SK-N-SH (cell line): ENCODE measurements around the gene ERMN. TPM values are rescaled to one million over a fixed set of nuclear protein-coding genes. Genes with fewer than 3 reads are reported as not detected.

Experiments used
- CTCF ChIA-PET: fragments of 300-600, 350-600 bp; formaldehyde crosslinking; extraction: SDS; loops from one replicate; lab custom pipeline; 2021; lab: Yijun Ruan, JAX
- POLR2A ChIA-PET: fragments of 350-600 bp; sonication (Branson Sonifier 250); formaldehyde crosslinking; extraction: SDS; loops from one replicate; lab custom pipeline; 2020; ENCODE audit warnings: antibody characterized with exemption, inconsistent platforms; lab: Yijun Ruan, JAX
- DNase-seq: peaks from one replicate; pipeline ENCODE4 v3.0.0; 2012
- H2AFZ ChIP-seq: fragments of 200-600 bp; sonication (generic); 2 replicates; pipeline ENCODE4 v1.8.1; 2016; ENCODE audit warnings: antibody characterized with exemption, mild to moderate bottlenecking, low read depth
- H3F3A ChIP-seq: fragments of 200-600 bp; sonication (generic); replicated peaks from 2 replicates; pipeline ENCODE3; 2016; ENCODE audit warnings: antibody characterized with exemption, mild to moderate bottlenecking; ENCODE audit not compliant: insufficient read depth
- H3K27ac ChIP-seq, 2 experiments: fragments of 200-500 bp in 1 of 2; fragments of 200-600 bp in 1 of 2; sonication (Bioruptor generic) in 1 of 2; sonication (generic), shearing (Covaris generic) in 1 of 2; 2 replicates each; pipeline versions ENCODE4 v1.5.1 to v1.6.1; 2014 to 2016; ENCODE audit warnings: low read depth in 2 of 2, inconsistent platforms in 1 of 2, low read length in 1 of 2, mild to moderate bottlenecking in 1 of 2, mixed read lengths in 1 of 2
- H3K27me3 ChIP-seq: fragments of 200-600 bp; sonication (generic), shearing (Covaris generic); 2 replicates; pipeline ENCODE4 v1.6.1; 2016; ENCODE audit warnings: mixed run types; ENCODE audit not compliant: insufficient read depth
- H3K36me3 ChIP-seq, 2 experiments: fragments of 200-500 bp in 1 of 2; fragments of 200-600 bp in 1 of 2; sonication (Bioruptor generic) in 1 of 2; sonication (generic) in 1 of 2; replicated peaks in 1 of 2; 2 replicates each; pipeline versions ENCODE3 to v1.5.1; 2014 to 2016; ENCODE audit warnings: low read length in 1 of 2, mild to moderate bottlenecking in 1 of 2; ENCODE audit not compliant: insufficient read depth in 2 of 2, control insufficient read depth in 1 of 2
- H3K4me1 ChIP-seq, 2 experiments: fragments of 200-500 bp in 1 of 2; fragments of 200-600 bp in 1 of 2; sonication (Bioruptor generic) in 1 of 2; sonication (generic), shearing (Covaris generic) in 1 of 2; 2 replicates each; pipeline versions ENCODE4 v1.5.1 to v1.6.1; 2014 to 2016; ENCODE audit warnings: low read depth in 1 of 2, low read length in 1 of 2, mixed run types in 1 of 2; ENCODE audit not compliant: insufficient read depth in 2 of 2, control insufficient read depth in 1 of 2
- H3K4me2 ChIP-seq: fragments of 200-600 bp; sonication (generic), shearing (Covaris generic); 2 replicates; pipeline ENCODE4 v1.6.1; 2017; ENCODE audit warnings: mixed run types
- H3K4me3 ChIP-seq, 2 experiments: fragments of 200-500 bp in 1 of 2; fragments of 200-600 bp in 1 of 2; sonication (Bioruptor generic) in 1 of 2; sonication (generic), shearing (Covaris generic) in 1 of 2; 2 replicates each; pipeline versions ENCODE4 v1.5.1 to v1.8.1; 2014 to 2016; ENCODE audit warnings: low read depth in 2 of 2, inconsistent platforms in 1 of 2, low read length in 1 of 2, mild to moderate bottlenecking in 1 of 2, mixed read lengths in 1 of 2, moderate library complexity in 1 of 2
- H3K79me2 ChIP-seq: fragments of 200-600 bp; sonication (generic); 2 replicates; pipeline ENCODE4 v1.8.1; 2017; ENCODE audit warnings: mild to moderate bottlenecking; ENCODE audit not compliant: insufficient read depth
- H3K9ac ChIP-seq: fragments of 200-600 bp; sonication (generic); 2 replicates; pipeline ENCODE4 v1.6.1; 2017; ENCODE audit warnings: mixed run types
- H3K9me2 ChIP-seq: fragments of 200-600 bp; sonication (generic); 2 replicates; pipeline ENCODE4 v1.6.1; 2017; ENCODE audit warnings: mixed run types
- H3K9me3 ChIP-seq: fragments of 200-600 bp; sonication (generic); 2 replicates; pipeline ENCODE4 v1.6.1; 2017; ENCODE audit warnings: mixed run types, mild to moderate bottlenecking, moderate library complexity
- H4K20me1 ChIP-seq: fragments of 200-600 bp; sonication (generic); 2 replicates; pipeline ENCODE4 v1.6.1; 2017; ENCODE audit warnings: mild to moderate bottlenecking, mixed run types; ENCODE audit not compliant: insufficient read depth
- FOXJ3 ChIP-seq: sonication (generic); formaldehyde crosslinking; IDR thresholded peaks from 2 replicates; pipeline ENCODE4 v1.5.1; 2020; ENCODE audit warnings: mild to moderate bottlenecking, missing genetic modification reagents
- IRF3 ChIP-seq: fragments of 150-350 bp; IDR thresholded peaks from 2 replicates; pipeline ENCODE4 v1.6.1; 2016; ENCODE audit warnings: mild to moderate bottlenecking, low read depth, low read length
- JUND ChIP-seq: IDR thresholded peaks from 2 replicates; pipeline ENCODE4 v1.4.0; 2012
- MAX ChIP-seq: IDR thresholded peaks from 2 replicates; pipeline ENCODE4 v1.4.0; 2012; ENCODE audit warnings: low read depth
- MXI1 ChIP-seq: IDR thresholded peaks from 2 replicates; pipeline ENCODE4 v1.6.1; 2012; ENCODE audit warnings: mild to moderate bottlenecking, low read depth, low read length, improper control_type of control experiment
- PBX3 ChIP-seq: IDR thresholded peaks from 2 replicates; pipeline ENCODE4; 2012
- POLR2AphosphoS5 ChIP-seq: IDR thresholded peaks from 2 replicates; pipeline ENCODE4 v1.6.1; 2012; ENCODE audit warnings: low read depth, low read length
- RAD21 ChIP-seq: IDR thresholded peaks from 2 replicates; pipeline ENCODE4 v1.6.1; 2012; ENCODE audit warnings: mild to moderate bottlenecking, low read length
- RCOR1 ChIP-seq: fragments of 150-350 bp; IDR thresholded peaks from 2 replicates; pipeline ENCODE4 v1.6.1; 2017; ENCODE audit warnings: antibody characterized with exemption, low read length
- REST ChIP-seq: IDR thresholded peaks from 2 replicates; pipeline ENCODE4 v1.6.1; 2012; ENCODE audit warnings: mild to moderate bottlenecking, low read depth, low read length, moderate library complexity
- RFX5 ChIP-seq: IDR thresholded peaks from 2 replicates; pipeline ENCODE4 v1.6.1; 2012; ENCODE audit warnings: mild to moderate bottlenecking, improper control_type of control experiment, low read length
- TEAD4 ChIP-seq: IDR thresholded peaks from 2 replicates; pipeline ENCODE4 v1.4.0; 2012; ENCODE audit warnings: mild to moderate bottlenecking, borderline replicate concordance; ENCODE audit not compliant: insufficient read depth
- USF1 ChIP-seq: IDR thresholded peaks from 2 replicates; pipeline ENCODE4 v1.4.0; 2012; ENCODE audit warnings: low read depth, borderline replicate concordance
- USF2 ChIP-seq: fragments of 150-350 bp; IDR thresholded peaks from 2 replicates; pipeline ENCODE4 v1.6.1; 2017; ENCODE audit warnings: antibody characterized with exemption, low read length, low read depth, borderline replicate concordance
- ZBTB33 ChIP-seq: IDR thresholded peaks from 2 replicates; pipeline ENCODE4 v1.4.0; 2012; ENCODE audit warnings: low read depth, borderline replicate concordance
- WGBS: methylation state at CpG from one replicate; pipeline ENCODE4 v1.1.6; 2017; ENCODE audit warnings: low lambda C conversion rate; 5-methylcytosine and 5-hydroxymethylcytosine counted together
- polyA plus RNA-seq, 3 experiments: library from polyadenylated mRNA; depleted of rRNA; stranded (reverse); fragments of >200 nt; gene quantifications; 2 replicates each; pipeline ENCODE4 v1.2.3, GENCODE V29; 2012

Gene ERMN
- polyA plus RNA-seq, 1 of the 3 experiments (the other 2 are of a cell fraction) = not detected

- 4% methylated on average over 3 of the region's 3 CpGs for WGBS
- no peak for DNase-seq
- CTCF ChIA-PET = interaction anchor here (4.7 kb wide), 1 partner anchor 13 kb away, joined by 33 read pairs; no protein-coding TSS in a partner anchor
Measured at GRCh38 chr2:157348291-157348921, 22.8 kb upstream of the ERMN start.

GRCh38 chr2:157345647-157346389 lies 20.2 kb upstream of the ERMN start:
- H3K27me3 ChIP-seq = no peaks in the 10 kb centered on the region
- H3K9me3 ChIP-seq = no peaks in the 10 kb centered on the region
- no peaks in the 10 kb centered on the region for H4K20me1 ChIP-seq
- no peaks in the 10 kb centered on the region for H3K79me2 ChIP-seq
- peaks cover 6% of the 10 kb centered on the region for H3F3A ChIP-seq
- no peak overlapping the region for H3K4me2 ChIP-seq
- no peaks in the 10 kb centered on the region for H3K9me2 ChIP-seq
- ChIA-PET POLR2A (no interaction called here), CTCF (interaction anchor here (0.6 to 4.7 kb wide), 4 partner anchors 10 to 45 kb away, joined by 3 to 33 read pairs (median 6); no protein-coding TSS in a partner anchor)
- no peak overlapping the region for H3K4me3 ChIP-seq
- 4% methylated on average over 2 of the region's 2 CpGs for WGBS
- no peak for DNase-seq
- H2AFZ ChIP-seq = no peak overlapping the region
- H3K27ac ChIP-seq = no peak overlapping the region
- no peaks in the 10 kb centered on the region for H3K4me1 ChIP-seq
- no peak overlapping the region for H3K9ac ChIP-seq
- H3K36me3 ChIP-seq = no peaks in the 10 kb centered on the region
- no peak for TF ChIP-seq USF2
- TF ChIP-seq REST = no peak
- TF ChIP-seq IRF3 = no peak
- no peak for TF ChIP-seq POLR2AphosphoS5
- TF ChIP-seq FOXJ3 (CRISPR knock-in tag) = no peak
- TF ChIP-seq JUND = no peak
- no peak for TF ChIP-seq RAD21
- no peak for TF ChIP-seq RCOR1
- no peak for TF ChIP-seq ZBTB33
- TF ChIP-seq MXI1 = no peak
- TF ChIP-seq RFX5 = no peak
- TF ChIP-seq MAX = no peak
- no peak for TF ChIP-seq PBX3
- no peak for TF ChIP-seq USF1

More at GRCh38 chr2:157348291-157348921, 22.8 kb upstream of the ERMN start:
- TF ChIP-seq TEAD4 = no peak
- H3K4me1 ChIP-seq = no peaks in the 10 kb centered on the region
- H3K79me2 ChIP-seq = no peaks in the 10 kb centered on the region
- H4K20me1 ChIP-seq = no peaks in the 10 kb centered on the region
- no peak overlapping the region for H3K27ac ChIP-seq
- no peaks in the 10 kb centered on the region for H3K9me2 ChIP-seq
- H3K9ac ChIP-seq = no peak overlapping the region
- no peaks in the 10 kb centered on the region; the same call in 1 of the 2 replicates for H3K27me3 ChIP-seq
- H3K36me3 ChIP-seq = no peaks in the 10 kb centered on the region
- no peak overlapping the region for H3K4me3 ChIP-seq
- H3K4me2 ChIP-seq = no peak overlapping the region
- peaks cover 6% of the 10 kb centered on the region for H3F3A ChIP-seq
- POLR2A ChIA-PET = no interaction called here
- H2AFZ ChIP-seq = 0 out of 2 replicates have a peak overlapping the region, but pooled peaks have one; percentile 43
- no peaks in the 10 kb centered on the region for H3K9me3 ChIP-seq
